Stimulated activated CD8-positive, alpha-beta memory T cell treated with anti-CD3 and anti-CD28 coated beads, Interleukin-15, amount 100 ng/mL, for 24 hours (primary cell): ENCODE measurements around the gene MYO1C.
"Not testable (repeated sequence)": the region's sequence is repeated elsewhere in the genome, so short reads cannot be mapped to it uniquely, and the experiment has no call there.

ENCODE experiments used
- DNase-seq: peaks from one replicate; pipeline ENCODE4 v3.0.0-alpha.2; 2020; ENCODE audit warnings: low read depth

Gene MYO1C

DNA sequence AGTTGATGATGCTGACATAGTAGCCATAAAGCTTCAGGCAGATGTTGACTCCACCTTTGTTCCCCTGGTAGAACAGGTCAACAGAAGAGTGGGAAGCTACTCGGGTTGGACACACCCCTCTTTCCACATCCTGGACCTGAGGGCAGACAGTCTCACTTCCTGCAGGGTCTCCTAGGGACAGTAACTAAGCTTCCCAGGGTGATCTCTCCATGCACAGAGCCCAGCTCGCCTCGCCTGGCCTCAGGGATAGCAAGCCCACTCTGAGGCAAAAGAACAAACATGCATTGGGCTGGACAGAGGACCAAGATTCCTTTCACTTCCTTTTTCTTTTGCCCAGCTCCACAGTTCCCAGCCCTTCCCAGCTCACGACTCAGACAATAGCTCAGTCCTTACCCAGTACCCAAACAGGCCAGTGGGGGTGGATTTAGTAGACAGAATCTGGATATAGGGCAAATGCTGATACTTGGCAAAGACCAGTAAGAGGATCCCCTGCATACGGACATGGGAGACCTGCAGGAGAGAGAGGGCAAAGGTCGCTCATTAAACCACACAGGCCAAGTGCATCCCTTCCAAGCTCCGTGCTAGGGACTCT, 16.9 kb upstream of the MYO1C start:
- no peak for DNase-seq

DNA sequence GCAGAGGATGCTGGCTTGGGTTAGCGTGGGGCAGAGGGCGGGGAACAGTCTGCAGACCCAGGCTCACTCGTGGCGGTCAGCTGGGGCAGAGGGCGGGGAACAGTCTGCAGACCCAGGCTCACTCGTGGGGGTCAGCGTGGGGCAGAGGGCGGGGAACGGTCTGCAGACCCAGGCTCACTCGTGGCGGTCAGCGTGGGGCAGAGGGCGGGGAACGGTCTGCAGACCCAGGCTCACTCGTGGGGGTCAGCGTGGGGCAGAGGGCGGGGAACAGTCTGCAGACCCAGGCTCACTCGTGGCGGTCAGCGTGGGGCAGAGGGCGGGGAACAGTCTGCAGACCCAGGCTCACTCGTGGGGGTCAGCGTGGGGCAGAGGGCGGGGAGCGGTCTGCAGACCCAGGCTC, 16.2 kb upstream of the MYO1C start:
- DNase-seq = not testable (repeated sequence)

DNA sequence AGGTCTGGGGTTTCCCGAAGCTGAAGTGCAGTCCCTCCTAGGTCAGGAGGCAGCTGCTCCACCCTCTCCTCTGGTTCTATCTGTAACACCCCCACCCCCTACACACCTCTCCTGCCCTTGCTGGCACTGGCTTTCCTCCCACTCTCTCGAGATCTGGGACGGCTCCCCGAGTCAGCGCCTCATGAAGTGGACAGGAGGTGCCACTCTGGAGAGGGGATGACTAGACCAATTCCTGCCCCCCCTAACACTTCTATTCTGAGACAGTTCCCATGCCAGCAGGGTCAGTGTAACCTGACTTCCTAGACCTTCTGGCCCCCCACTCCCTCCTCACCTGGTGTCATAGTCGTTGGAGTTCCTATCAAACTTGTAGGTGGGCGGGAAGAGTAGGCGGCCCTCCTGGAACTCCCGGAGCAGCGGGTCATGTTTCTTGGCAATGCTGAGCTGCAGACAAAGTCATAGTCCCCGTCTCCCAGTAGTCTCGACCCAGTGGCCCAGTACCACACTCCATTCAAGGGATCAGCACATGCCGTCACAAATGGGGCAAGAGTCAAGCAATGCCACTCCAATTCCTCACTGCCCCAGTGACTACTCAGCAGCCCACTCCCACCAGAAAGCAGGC, 14.3 kb upstream of the MYO1C start:
- no peak for DNase-seq

DNA sequence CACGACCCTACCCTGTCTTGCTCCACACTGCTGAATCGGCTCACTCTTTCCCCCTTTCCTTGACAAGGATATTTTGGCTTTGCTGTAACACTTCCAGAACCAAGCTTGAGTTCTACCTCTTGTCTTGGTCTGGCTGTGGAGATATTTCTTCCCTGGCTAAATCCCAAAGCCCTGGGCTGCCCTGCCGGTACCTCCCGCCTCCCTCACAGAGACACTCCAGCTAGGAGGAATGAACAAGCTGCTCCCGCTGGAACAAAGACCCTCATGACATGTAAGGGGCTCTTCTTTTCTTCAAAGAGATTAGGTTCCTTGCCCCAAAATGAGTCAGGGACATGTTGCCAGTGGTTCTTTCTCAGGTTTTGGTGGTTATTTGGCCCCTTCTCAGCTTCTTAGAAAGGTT, 13.1 kb upstream of the MYO1C start:
- DNase-seq = no peak

DNA sequence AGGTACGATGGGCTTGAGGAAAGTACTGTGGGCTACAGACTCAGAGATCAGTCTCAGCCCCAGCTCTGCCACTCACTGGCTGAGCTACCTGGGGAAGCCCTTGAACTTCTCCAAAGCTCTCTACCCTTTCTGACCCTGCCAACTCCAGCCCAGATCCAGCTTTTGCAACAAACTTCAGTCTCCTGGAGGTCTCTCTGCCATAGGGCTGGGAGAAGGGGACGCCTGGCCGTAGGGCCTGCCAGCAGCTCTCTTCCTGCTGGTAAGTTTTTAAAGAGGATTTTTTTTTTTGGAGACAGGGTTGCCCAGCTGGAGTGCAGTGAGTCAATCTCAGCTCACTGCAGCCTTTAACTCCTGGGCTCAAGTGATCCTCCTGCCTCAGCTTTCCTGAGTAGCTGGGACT, 12.4 kb upstream of the MYO1C start:
- no peak for DNase-seq

DNA sequence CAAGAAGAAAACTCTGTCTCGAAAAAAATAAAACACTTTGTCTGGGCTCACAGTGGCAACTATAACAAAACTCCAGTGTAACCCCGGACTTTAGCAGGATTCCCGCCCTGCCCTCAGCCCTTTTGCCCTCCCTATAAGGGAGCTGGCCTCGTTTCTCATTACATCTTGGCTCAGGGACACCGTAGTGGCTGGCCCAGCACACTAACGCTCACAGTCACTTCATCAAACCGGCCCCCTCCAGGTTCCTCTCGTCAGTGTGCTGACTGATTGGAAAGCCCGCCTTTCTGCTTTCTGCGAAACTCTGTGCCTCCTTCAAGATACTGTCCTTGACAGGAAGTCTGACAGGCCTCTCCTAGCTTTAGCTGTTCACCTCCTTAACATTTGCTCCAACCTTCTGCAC, 11.2 kb upstream of the MYO1C start:
- DNase-seq = no peak

DNA sequence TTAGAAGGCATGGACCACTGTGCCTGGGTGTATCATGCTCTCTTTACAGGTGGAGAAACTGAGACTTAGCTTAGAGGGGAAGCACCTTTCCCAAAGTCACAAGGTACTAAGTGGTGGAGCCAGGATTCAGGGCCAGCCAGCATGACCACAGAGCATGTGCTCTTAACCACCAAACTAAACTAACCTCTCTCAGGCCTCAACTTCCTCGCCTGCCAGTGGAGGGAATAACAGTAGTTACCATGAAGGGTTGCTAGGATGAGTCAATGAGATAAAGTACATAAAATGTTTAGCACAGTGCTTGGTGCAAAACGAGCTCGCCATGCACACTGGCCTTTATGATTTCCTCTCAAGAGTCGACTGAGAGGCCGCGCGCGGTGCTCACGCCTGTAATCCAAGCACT, 6.4 kb upstream of the MYO1C start:
- no peak for DNase-seq

DNA sequence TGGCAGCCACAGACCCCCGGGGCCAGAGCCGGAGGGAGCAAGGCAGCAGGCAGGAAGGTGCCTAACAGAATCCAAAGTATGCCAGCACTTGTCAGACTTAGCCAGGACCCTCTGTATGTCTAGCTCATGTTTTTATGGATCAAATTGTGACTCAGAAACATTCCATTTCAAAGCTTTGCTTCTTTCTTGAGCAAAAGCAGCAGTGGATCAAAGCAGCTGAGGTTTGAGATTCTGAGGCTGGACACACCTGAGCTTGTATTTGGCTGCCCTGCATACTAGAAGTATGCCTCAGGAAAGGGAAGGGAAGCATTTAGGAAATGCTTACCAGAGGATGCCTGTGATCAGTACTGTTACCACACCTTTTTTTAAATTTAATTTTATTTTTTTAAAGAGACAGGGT, 5.7 kb upstream of the MYO1C start:
- no peak for DNase-seq

DNA sequence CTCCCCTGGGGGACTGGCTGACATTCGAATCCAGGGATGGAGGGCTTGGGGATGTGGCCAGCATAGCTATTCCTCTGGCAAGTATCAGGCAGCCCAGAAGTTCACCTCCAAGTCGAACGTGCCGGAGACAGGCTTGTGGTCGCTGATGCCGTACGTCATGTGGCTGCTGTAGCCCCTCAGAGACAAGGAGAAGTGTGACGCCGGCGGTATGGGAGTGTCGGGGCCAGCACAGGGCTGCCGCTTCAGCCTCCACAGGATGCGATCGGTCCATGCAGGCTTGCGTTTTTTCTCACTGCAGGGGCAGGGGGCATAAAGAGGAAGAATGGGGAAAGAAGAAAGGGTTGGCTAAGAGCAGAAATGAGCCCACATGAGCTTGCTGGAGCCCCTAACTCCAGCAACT, 5.3 kb upstream of the MYO1C start:
- no peak for DNase-seq

DNA sequence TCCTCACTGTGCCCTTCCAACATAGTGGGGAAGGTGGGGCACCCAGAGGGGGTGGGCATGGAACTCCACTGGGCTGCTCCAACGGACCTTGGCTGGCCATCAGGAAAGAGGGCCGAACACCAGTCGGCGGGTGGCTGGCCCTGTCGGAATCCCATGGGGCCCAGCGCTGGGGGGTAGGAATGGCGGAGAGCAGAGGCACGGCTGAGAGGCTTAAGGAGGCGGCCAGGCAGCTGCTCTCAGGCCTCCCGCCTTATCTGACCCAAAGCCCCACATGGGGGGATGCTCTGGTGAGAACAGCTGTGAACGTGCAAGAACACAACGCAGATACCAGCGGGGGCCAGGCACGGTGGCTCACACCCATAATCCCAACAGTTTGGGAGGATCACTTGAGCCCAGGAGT, 4.4 kb upstream of the MYO1C start:
- DNase-seq = no peak

DNA sequence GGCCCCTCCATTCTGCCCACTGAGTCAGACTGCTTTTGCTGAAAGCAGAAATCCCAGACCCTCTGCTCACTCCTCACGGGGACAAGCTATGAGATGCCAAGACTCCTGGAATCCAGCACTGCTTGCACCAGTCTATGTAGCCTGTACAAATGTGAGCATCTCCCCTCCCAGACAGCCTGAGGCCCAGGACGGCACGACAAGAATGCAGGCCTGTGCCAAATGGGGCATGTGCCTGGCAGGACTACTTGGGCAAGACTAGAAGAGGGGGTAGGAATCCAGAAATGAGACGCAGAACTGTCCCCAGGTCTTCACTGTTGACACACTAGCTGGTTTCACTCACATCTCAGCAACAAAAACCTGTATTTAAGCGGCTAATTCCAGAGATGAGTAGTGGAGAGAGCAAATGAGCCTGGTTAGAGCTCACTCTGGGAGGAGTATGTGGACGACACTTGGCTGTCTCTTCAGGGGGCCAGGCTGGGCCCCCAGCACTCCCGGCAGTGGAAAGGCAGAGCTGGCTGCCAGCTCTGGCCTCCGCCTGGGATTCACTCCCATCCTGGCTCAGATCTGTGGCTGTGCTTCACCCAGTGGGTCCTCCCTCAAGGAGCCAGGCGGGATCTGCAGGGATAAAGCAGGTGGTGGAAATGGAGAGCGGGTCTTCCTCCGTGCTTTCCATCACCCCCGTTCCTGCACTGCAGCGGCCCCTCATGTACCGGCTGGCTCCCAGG, 2.9 kb upstream of the MYO1C start:
- DNase-seq = no peak

DNA sequence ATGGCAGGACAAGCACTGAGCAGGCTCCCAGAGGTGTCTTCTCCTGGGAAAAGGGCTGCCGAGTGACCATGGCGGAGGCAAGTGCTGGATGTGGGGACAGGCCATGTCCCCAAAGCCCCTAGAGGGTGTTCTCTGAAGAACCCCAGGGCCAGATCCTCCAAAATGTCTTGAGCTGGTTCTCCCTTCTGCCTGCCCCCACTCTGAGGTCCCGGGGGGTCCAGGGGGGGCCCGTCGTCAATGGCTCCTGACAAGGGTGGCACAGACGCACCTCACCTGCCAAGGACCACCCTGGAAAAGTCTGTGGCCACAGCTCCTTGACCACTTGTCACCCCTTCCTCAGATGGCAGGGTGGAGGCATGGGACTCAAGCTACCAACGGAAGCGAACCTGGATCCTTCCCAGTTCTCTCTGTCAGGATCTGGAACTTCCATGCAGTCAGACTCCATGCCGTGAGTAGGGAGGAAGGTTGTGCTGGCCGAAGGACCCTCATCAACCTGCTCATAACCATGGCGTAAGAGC, 2.3 kb upstream of the MYO1C start:
- DNase-seq = no peak

DNA sequence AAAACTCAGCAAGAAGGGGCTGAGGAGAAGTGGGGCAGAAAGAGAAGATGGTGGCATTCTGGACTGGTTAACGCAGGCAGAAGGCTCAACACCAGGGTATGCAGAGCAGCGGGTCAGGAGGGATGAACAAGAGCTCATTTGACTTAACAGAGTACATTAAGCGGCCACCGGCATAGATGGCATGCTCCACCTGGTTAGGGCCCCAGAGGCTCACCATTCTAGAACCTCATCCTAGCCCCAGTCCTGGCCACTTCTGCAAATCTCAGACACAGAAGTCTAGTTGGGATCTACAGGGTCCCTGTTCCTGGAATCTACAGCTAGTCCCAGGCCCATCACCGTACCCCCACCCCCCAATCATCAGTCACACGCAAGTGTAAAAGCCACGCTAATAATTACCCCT, 1.7 kb upstream of the MYO1C start:
- no peak for DNase-seq

DNA sequence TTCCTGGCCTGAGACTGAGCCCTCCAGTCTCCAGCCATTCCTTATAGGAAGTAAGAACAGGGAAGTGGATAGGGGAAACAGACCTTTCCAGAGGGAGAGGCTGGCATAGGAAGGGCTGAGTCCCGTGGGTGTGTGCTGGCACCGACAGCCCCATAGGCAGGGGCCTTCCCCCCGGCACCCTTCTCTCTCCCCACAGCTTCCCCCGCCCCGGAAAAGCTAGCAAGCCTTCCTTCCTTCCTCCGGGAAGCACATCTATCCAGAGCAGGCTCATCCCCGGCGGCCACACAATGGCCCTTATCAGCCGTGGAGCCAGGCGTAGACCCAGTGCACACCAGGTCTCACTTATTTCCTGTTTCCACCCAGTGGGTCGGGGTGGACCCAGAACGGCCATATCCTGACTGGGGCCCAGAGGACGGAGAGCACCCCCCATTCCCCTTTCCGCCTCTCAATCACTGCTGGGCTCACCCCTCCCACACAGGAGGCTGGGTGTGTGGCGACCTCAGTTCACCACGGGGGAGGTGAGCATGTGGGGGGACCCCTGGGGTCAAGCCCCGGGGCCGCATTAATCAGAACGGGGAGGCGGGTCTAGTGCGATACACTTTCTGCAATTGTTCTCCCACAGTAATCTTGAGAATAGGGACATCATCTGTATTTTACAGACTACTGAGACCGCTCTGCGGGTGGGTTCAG, 950 bp upstream of the MYO1C start:
- no peak for DNase-seq

DNA sequence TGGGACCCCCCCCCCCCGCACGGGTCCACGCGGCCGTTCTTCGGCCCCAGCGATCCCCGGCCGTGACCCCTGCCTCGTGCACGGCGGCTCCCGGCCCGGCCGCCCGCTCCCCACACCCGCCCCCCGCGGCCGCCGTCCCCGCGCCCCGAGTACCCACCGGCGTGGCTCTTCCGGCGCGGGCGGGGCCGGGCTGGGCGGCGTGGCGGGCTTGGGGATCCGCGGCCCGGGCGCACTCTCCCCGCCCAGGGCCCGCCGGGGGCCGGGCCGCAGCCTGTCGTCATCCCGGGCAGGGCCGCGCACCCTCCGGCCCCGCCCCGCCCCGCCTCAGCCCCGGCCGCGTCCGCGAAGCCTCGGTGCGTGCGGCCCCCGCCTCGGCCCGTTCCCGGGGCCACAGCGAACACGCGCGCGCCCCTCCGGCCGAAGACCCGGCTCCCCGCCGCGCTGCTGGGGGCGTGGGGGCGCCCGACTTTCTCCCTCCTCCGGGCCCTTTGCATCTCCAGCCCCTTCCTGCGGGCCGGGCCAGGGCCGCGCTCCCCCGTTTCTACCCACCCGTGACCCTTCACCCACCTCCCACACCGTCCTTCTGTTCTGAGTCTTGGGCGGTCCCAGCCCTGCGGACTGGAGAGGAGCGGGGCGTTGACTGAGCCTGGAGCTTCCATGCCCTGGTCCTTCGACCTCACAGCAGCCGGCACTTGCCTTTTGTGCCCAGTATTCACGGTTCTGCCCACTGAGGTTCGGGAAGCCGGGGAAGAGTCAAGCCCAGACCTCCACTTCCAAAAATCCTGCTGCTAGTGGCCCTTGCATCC, 840 bp downstream of the MYO1C start:
- no peak for DNase-seq

DNA sequence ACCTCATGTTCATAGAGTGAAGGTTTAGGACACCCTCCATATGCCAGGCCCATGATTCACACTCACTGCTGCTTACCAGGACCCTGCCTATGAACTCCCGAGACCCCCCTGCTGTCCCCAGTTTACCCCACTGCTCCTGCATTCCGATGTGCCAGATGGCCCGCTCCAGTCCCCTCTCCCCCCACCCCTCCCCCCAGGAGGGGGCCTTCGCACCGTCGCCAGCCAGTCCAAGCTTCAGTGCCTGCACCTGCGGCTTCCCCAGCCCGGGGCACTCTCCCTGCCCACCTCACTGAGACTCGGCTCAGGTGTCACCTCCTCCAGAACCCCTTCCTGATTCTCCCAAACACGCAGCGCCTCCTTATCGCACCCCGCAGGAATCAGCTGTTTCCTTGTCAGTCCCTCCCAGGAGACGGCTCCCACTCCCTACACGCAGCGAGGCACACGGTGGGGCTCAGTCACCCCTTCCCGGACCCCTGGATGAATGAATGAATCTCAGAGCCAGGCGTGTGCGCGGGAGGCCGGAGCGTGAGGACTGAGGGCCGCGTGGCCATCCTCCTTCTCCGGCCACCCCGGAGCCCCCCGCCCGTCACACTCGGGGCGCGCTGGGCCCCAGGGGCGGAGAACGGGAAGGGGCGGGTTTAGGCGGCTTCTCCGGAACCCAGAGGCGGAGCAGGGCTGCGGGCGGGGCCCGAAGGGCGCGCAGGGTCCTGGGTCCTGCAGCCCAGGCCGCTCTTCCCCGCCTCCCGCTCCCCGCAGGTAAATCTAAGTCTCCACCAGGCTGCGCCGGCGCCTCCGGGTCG, 1.6 kb downstream of the MYO1C start:
- no peak for DNase-seq

DNA sequence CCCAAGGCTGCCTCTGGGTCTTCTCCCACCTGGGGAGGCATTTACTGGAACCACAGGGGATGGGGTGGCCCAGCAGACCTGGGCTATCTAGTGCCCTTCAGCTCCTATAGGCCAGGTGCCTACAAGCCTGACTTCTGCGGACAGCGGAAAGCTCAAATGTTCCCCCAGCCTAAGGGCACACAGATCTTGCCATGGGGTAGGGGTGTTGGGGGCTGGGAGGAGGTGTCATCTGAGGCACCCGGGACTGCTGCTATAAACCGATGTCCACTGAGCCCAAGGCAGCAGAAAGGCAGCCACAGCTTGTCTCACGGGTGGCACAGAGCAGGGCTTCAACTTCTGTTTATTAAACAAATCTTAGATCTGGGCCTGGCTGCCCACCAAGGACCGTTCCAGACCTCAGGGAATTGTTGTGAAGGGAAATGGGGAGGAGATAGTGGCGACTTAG, 3.6 kb downstream of the MYO1C start:
- DNase-seq = no peak

DNA sequence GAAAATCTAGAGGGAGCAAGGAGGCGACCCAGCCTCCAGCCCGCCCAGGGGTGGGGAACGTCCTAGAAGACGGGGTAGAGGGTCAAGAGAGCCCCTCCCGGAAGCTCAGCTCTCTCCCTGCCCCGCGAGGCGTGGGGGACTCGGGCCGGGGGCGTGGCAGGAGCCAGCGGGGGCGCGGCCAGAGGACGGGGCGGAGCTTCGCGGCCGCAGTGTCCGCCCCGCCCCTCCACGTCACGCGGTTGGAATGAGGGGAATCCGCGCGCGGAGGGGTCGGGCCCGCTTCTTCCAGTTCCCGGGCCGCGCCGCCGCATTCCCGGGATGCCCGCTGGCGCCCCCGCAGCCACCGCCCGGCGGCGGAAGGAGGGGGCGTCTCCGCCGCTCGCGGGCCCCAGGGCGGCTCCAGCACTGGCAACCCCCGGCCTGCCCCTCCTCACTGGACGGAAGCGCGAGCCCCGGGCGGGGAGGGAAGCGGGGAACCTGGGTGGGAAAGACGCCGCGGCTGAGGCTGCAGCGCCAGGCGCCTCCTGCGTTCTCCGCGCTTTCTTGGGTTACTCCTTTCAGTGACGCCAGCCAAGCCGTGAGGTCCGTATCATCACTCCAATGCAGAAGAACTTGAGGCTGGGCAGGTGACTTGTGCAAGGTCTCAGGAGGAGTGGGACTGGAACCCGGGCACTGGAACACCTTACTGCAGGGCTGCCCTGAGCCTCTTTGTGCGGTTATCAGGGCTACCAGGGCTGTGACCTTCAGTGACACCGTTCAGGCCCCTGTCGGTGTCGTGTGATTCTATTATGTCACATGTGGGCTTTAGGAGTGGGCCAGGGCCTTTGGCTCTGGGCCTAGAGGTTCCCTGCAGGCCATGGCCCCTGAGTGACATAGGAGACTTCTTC, 4.3 kb downstream of the MYO1C start:
- peak; percentile 57 for DNase-seq

DNA sequence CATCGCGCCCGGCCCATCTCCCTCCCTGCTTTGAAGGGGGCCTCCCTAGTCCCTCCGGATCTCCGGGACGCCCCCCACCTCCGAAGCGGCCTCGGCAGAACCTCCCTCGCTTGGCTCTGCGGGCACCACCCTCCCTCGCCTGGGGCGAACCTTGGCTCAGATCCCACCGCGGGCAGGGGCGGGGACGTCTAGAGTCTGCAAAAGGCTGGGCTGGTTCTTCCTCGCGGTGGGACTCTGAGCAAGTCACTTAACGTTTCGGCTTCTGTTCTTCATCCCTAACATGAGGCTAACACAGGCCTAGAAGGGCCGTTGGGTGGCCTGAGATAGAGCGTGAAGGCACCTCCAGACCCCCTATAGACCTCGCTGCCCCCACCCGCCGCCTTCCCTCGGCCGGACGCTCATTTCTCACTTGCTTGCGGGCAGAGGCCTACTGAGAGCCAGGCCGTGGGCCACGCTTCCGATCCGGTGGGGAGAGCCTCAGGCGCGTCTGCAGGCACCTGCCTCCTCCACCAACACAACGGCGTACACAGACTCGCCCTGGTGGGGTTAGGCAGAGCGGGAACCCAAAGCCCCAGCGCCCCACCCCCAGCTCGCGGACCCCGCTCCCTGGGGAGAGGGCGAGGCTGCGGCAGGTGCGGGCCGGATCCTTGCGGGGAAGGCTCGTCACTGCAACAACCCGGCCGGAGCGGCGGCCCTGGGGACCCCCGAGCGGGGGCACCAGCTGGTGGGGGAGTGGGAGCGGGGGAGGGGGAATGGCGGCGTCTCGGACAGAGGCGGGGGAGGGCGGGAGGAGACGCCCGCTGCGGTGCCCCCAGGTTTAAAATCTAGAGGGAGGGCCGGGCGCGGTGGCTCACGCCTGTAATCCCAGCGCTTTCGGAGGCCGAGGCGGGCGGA, 5.4 kb downstream of the MYO1C start:
- peak; percentile 17 for DNase-seq
